ENCODE measurements around the gene CTAGE9.
"Not testable (repeated sequence)": the region's sequence is repeated elsewhere in the genome, so short reads cannot be mapped to it uniquely, and the experiment has no call there.

Gene CTAGE9, protein sequence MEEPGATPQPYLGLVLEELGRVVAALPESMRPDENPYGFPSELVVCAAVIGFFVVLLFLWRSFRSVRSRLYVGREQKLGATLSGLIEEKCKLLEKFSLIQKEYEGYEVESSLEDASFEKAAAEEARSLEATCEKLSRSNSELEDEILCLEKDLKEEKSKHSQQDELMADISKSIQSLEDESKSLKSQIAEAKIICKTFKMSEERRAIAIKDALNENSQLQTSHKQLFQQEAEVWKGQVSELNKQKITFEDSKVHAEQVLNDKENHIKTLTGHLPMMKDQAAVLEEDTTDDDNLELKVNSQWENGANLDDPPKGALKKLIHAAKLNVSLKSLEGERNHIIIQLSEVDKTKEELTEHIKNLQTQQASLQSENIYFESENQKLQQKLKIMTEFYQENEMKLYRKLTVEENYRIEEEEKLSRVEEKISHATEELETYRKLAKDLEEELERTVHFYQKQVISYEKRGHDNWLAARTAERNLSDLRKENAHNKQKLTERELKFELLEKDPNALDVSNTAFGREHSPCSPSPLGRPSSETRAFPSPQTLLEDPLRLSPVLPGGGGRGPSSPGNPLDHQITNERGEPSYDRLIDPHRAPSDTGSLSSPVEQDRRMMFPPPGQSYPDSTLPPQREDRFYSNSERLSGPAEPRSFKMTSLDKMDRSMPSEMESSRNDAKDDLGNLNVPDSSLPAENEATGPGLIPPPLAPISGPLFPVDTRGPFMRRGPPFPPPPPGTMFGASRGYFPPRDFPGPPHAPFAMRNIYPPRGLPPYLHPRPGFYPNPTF

DNA sequence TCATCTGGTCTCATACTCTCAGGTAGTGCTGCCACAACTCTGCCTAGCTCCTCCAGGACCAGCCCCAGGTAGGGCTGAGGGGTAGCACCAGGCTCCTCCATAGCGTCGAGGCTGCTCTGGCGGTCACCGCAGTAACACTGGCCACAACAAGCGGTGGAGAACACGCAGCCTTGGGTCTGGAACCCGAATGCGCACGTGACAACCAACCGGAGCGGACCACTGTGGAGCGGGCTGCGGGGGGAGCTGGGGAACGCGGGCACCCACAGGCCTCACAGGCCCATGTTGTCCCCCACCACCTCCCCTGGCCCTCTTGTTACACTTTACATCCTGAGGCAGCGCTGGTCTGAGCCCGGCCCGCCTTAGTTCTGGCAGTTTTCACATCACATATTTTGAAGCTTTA lies at the start of gene CTAGE9:
Gene CTAGE9, minus strand, starts transcription at position 101 of the 400 bp plus-strand sequence. Its CDS starts 0 bp downstream, at position 101.
- DNase-seq (ENCODE audit: low read depth in 2 of 2) = not testable (repeated sequence)

DNA sequence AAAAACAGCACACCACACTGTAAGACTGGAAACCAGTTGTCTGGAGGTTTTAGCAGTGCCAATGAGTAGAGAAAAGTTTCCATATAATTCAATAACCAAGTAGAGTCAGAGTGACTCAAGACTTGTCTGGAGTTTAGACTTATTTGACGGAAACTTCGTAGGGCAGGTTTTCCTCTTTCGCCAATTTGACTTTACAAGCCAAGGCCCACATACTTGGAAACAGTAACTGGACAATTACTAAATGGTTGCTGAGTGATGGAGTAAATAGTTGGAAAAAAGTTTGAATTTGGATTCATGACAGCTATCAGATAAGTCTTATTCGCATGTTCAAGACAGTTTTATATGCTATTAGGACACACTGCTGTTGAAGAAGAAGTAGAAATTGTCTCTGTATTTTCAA lies 48.1 kb upstream of the CTAGE9 start:
- DNase-seq (ENCODE audit: low read depth in 2 of 2) = no peak

DNA sequence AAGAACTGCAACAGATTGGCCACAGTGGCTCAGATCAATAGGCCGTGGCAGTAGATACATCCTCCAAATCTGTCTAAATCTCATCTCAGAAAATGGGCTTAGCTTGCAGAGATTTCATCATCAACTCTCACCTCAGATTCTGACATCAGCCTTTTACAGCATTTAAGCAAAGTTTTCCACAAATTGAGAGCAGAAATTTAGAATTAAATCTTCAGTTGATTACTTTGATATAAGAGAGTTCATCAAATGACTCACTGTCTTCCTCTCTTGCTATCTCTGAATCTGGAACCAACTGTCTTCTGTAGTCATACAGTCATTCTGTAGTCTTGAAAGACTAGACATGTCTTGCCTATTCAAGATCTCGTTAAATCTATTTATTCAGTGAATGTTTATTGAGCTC lies 45.2 kb upstream of the CTAGE9 start:
- DNase-seq (ENCODE audit: low read depth in 2 of 2) = no peak

DNA sequence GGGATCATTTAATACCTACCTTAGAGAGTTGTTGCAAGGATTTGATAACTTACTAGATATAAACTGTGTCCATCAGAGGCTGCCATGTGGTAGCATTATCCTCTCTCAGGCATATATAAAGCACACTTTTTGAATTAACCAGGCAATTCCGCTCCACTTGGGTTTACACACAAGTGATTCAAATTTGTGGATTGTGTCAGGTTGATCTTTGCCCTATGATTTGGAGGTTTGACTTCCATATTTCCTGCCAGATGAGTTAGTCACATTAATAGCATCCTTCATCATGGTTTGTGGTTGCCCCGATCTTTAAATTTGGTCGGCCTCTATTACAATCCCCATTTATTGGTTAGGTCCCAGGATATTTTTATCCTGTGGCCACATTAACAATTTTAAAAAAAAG lies 44.8 kb upstream of the CTAGE9 start:
- DNase-seq (ENCODE audit: low read depth in 2 of 2) = no peak

DNA sequence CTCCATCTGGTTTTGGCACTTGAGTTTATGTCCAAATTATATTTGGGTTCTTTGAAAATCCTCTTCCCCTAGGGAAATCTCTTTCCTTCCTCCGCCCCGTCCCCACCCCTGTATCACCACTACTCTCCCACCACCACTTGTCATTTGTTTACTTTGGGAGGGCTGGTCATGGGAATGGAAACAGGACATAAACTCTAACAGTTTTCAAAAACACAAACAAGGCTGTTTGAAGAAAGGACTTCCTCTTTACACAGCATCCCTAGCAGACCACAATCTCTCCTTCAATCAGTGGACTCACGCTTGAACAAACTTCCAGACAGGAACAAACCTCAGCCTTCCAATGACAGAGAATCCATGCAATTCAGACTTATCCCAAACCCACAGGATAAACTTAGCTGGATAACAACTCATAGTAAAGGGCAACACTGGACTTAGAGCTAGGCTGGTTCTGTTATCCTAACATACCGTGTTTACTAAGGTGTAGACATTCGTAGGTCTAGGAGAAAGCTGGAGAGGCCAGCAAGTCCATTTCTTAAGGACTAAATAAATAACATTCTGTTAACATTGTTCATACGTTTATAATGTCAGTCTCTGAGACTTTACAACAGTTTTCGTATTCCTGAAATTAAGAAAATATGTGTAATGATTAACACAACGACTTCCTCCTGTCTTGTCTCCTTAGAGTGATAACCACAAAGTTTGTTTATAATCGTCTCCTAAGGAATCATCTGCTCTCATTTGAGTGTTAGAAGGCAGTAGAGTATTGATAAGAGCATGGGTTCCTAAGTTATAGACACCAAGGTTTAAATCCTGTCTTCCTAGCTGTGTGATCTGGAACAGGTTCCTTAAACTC lies 44.1 kb upstream of the CTAGE9 start:
- no peak for DNase-seq (ENCODE audit: low read depth in 2 of 2)

DNA sequence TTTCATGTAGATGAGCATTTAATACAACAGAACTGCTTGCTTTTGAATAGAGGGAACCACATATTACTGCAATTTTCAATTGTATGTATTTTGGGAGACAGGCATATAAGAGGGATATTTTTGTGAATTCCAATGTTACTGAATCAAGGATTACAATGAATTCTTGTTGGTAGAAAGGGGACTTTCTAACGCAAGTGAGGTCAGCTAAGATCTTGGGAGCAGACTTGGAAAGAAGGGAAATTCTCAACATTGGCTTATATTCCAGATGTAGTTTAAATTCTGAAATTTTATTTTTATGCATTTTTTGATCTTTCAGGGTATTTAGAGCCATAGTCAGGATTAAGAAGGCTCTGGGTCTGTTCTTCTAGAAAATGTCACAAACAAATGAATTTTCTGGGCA lies 43.3 kb upstream of the CTAGE9 start:
- DNase-seq (ENCODE audit: low read depth in 2 of 2) = no peak

DNA sequence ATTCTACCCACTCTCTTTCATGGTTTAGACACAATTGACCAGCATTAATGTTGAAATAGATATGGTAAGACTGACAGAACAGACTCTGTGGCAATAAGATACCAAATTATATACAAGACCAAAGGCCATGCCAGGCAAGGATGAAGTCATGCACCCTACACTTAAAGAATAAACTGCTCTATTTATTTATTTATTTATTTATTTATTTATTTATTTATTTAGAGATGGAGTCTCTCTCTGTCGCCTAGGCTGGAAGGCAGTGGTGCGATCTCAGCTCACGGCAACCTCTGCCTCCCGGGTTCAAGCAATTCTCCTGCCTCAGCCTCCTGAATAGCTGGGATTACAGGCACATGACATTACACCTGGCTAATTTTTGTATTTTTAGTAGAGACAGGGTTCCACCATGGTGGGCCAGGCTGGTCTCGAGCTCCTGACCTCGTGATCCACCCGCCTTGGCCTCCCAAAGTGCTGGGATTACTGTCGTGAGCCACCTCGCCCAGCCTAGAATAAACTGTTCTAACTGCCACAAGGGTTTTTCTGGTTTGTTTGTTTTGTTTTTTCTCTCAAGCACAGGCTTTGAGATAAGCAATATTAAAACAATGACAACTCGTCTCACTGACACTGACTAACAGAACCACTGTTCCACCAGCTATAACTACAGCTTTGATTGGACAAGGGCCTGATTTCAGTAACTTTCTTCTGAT lies 40.3 kb upstream of the CTAGE9 start:
- DNase-seq (ENCODE audit: low read depth in 2 of 2) = not testable (repeated sequence)

DNA sequence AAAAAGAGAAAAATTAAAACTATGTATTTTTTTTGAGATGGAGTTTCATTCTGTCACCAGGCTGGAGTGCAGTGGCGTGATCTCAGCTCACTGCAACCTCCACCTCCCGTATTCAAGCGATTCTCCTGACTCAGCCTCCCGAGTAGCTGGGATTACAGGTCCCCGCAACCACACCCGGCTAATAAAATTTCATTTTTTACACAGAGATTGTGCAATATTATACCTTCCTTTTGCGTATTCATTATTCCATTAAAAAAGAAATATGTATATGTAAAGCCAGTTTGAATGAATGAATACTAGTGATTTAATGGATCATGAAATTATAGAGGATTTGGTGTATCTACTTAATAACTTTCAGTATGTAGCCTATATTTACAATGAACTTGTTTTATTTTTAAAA lies 38.2 kb upstream of the CTAGE9 start:
- DNase-seq (ENCODE audit: low read depth in 2 of 2) = no peak

DNA sequence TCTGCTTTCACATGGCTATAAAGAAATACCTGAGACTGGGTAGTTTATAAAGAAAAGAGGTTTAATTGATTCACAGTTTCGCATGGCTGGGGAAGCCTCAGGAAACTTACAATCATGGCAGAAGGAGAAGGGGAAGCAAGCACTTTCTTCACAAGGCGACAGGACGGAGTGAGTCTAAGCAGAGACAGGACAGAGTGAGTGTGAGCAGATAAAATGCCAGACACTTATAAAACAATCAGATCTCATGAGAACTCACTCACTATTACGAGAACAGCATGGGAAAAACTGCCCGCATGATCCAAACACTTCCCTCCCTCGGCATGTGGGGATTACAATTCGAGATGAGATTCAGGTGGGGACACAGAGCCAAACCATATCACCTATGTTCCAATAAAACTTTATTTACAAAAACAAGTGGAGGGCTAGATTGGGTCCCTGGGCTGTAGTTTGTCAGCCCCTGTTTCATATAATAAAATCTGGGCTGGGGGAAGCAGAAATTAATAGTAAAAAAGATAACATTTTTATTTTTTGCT lies 37.1 kb upstream of the CTAGE9 start:
- DNase-seq (ENCODE audit: low read depth in 2 of 2) = no peak

DNA sequence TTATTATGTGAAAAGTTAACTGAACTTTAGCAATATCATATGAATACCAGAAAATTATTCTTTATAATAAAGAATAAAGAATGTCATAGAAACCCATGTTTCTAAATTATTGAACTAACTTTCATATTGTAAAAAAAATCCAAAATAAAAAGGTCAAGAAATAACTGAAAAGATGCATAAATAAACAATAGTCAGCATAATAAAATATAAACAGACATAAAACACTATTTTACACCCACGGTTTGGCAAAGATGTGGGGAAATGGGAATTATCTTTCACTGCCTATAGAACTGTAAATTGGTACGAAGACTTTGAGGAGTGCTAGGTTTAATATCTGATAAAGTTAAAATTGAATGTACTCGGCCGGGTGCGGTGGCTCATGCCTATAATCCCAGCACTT lies 34.7 kb upstream of the CTAGE9 start:
- no peak for DNase-seq (ENCODE audit: low read depth in 2 of 2)

DNA sequence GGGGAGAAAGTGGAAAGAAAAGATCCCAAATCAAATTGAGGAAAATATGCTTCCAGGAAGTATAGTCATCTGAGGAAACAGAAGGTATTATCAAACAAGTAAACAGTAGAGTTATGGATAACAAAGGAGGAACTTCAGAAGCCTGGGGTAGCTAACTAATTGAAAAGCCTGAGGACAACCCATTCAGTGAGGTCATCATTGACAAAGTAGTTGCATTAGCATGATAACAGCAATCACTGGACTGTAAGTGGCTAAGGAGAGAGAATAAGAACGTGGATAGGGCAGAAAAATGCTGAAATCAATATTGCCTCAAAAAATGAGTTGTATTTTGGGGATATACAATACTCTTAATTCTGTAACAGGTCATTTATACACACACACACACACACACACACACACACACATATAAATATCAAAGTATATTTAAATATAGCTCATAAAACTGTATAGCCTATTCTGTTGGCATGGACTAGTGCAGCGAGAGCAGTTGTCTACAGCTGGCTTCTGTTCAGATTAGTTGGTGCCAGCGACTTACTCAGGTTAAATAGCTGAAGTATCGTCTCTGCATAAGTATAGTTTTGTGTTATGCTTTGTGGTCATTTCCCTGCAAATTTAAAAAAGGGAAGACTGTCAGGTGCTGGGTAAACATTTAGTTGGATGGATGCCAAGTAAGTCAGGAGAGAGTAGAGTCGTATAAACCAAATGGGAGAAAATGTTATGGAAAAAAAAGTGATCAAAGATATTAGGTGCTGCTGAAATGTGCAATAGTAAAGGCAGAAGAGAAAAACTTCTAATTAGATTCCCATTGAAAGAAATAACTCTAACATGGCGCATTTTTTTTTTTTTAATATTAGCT lies 33.8 kb upstream of the CTAGE9 start:
- DNase-seq (ENCODE audit: low read depth in 2 of 2) = no peak

DNA sequence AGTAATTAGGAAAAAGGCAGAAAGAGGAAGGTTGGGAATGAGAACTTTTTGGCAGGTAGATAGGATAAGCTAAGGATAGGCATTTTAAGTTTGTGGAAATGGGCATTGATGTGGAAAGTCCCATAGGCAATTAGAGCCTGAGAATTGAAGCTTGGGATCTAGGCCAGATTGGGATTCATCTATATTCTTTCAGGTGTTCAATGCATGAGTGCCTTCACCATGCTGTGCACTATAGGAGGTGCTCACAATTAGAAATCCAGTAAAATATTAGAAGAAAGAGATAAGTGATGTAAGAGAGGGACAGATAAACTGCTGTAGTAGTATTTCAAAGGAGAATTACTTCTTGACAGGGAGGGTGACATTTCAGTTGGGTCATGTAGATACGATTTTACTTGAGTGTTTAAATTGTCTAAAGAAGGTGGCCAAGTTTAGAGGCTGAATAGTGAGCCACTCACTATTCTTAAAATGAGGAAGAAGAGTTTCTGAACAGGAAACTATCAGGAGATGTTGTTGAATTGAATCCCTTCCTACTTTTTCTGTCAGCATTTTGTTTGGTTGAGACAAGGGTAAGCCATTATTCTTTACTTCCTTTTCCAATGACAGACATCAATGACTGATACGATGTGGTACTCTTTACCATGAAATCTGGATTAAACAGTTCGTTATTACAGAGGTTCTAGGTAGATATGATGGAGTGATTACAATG lies 31.0 kb upstream of the CTAGE9 start:
- no peak for DNase-seq (ENCODE audit: low read depth in 2 of 2)

DNA sequence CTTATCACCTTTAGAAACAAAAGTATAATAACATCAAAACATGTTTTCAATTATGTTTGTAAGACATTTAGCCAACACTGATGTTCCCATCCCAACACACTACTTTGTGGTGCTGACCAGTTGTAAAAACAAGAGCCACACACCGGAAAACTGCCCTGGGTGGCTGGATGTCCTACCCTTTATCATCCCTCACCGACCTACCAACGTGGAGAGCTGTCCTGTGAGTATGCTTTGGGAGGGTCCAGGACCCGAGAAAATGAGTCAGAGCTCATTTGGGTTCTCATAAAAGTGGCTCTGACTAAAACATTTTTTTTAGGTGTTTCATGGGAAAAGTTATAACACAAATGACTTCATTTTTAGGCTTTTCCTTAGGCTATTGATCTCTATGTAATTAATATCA lies 29.3 kb upstream of the CTAGE9 start:
- DNase-seq (ENCODE audit: low read depth in 2 of 2) = no peak

DNA sequence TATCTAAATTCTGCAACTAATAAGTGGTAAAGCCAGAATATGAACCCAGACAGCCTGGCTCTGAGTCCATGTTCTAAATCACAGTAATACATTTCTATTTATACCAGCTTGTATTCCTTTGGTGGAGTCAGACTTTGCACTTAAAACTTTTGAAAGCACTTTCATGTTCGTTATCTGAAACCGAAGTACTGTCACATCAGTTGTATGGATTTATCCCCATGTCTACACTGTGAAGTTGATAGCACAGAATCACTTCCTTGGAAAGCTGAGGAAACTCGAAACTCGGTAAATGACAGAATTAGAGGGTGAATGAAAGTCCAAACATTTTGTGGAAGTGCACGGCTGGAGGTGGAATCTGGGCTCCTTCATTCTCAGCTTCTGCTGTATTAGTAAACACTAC lies 28.3 kb upstream of the CTAGE9 start:
- DNase-seq (ENCODE audit: low read depth in 2 of 2) = no peak

DNA sequence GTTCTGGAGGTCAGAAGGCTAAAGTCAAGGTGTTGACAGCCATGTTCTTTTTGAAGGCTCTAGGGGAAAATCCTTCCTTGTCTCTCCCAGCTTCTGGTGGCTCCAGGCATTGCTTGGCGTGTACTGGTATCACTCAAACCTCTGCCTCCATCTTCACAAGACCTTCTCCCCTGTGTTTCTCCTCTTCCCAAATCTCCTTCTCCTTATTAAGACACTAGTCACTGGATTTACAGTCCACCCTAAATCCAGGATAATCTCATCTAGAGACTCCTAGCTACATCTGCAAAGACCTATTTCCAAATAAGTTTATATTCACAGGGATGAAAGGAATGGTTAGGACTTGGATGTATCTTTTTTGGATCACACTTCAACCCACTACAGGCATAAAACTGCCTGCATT lies 26.0 kb upstream of the CTAGE9 start:
- no peak for DNase-seq (ENCODE audit: low read depth in 2 of 2)

DNA sequence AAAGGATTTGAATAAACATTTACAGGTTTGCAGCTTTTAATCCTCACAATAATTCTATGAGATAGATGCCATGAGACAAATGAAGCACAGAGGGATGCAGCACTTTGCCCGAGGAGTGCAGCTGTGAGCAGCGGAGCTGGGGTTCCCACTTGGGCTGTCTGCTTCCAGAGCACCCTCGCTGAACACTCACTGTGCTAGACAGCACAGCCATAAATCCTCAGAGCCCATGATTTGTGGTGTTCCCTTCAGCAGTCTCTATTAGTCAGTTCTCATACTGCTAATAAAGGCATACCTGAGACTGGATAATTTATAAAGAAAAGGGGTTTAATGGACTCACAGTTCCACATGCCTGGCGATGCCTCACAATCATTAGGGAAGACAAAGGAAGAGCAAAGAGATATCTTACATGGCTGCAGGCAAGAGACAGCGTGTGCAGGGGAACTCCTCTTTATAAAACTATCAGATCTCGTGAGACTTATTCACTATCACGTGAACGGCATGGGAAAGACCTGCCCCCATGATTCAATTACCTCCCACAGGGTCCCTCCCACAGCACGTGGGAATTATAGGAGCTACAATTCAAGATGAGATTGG lies 25.3 kb upstream of the CTAGE9 start:
- DNase-seq (ENCODE audit: low read depth in 2 of 2) = no peak

DNA sequence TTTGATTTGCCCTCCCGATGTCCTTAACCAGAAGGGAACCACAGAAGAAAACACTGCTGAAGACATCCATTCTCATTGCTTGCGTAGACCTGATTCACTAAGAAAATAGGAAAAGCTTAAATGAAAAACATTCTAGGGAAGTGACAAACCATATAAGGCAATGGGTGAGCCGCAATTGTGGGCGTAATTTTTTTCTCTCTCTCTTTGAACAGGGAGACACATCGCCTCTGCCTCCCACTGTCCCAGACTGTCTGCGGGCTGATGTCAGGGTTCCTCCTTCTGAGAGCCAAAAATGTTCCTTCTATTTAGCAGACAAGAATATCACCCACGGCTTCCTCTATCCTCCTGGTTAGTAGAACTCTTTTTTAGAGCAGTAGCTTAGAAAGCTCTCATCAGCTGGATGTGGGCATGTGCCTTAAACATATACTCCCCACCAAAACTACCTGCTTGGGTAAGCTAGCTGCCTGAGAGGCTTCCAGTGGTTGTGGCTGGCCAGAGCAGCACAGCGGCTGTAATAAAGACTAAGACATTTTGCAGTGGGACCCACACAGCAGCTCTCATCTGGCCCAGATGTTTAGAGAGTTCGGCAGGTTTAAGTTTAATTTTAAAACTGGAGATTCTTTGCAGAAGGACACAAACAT lies 22.7 kb upstream of the CTAGE9 start:
- no peak for DNase-seq (ENCODE audit: low read depth in 2 of 2)

DNA sequence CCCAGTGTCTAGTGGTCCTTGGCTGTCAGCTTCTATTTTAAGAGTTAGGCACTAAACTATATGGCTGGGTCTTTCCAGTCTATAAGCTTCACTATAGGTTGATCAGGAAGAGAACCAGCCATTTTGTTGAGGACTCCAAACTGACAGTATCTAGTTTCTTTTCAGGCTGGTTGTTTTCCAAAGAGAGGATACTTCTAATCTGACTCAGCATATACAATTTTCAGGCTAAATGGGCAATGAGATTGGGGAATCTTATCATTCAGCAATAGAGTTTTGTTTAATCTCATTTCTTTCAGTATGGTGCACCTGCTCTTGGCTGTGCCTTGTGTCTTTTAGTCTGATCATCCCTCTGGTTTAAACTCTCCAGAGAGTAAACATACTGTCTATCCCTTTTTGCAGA lies 20.4 kb upstream of the CTAGE9 start:
- no peak for DNase-seq (ENCODE audit: low read depth in 2 of 2)

DNA sequence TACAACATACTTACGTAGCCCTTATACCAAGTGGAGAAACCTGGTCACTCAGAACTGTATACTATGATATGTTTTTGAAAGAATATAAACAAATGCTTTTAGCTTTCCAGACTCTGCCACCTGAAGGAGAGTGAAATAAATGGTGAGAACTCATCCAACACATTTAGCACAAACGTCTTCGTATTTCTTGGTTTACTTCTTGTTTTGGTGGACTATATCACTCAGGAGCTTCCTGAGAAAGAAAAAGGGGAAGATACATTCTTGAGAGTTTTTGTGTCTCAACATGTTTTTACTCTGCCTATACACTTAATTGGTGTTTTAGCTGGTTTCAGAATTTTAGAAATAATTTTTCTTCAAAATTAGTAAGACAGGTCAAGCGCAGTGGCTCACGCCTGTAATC lies 19.4 kb upstream of the CTAGE9 start:
- no peak for DNase-seq (ENCODE audit: low read depth in 2 of 2)

All from stimulated activated CD8-positive, alpha-beta memory T cell treated with anti-CD3 and anti-CD28 coated beads, Interleukin-7, amount 100 ng/mL, for 1 hour (primary cell).